Choroid plexus epithelial cell (primary cell): ENCODE measurements around the gene PRTFDC1.

Experiments
- DNase-seq: peaks from one replicate; pipeline ENCODE4 v3.0.0-alpha.2; 2010; ENCODE audit warnings: low read depth
- H3K4me3 ChIP-seq: 2 replicates; pipeline ENCODE4 v1.5.1; 2011; ENCODE audit warnings: low read depth, mild to moderate bottlenecking, control low read depth, low read length, moderate library complexity
- TF ChIP-seq, protein P1 (sequence below): conservative IDR thresholded peaks from 2 replicates; pipeline ENCODE4 v1.5.1; 2011; ENCODE audit warnings: low read depth, mild to moderate bottlenecking, control low read depth, inconsistent platforms, low read length, moderate library complexity

Gene PRTFDC1, protein sequence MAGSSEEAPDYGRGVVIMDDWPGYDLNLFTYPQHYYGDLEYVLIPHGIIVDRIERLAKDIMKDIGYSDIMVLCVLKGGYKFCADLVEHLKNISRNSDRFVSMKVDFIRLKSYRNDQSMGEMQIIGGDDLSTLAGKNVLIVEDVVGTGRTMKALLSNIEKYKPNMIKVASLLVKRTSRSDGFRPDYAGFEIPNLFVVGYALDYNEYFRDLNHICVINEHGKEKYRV

DNA sequence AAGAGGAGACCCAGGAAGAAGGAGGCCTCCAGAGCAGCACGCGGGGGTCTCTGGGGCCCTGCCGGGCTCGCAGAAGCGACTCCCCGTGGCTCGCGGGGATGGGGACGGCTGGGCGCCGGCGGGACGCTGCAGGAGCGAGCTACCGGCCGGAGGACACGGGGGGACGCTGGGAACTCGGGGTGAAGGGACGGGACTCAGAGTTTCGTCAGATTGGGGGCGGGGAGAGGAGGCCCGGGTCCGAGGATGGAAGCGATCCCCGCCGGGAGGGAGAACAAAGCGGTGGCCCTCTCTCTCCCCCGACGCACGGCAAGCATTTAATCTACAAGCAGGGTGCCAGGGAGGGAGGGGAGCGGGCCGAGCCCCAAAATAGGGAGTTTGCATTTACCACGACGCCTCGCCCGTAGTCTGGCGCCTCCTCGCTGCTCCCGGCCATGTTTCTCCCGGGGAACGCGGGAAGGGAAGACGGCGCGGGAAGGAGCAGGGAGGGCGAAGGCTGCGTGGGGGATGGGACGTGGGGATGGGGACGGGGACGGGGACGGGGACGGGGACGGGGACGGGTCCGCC, at the start of gene PRTFDC1:
TSS of gene PRTFDC1 (minus strand) at position 464 of the 564 bp plus-strand sequence. CDS start at position 433, 31 bp downstream.
- peak; percentile 33 for DNase-seq
- H3K4me3 ChIP-seq = peak within 1 kb of the TSS; percentile 61
- TF ChIP-seq, protein P1, sequence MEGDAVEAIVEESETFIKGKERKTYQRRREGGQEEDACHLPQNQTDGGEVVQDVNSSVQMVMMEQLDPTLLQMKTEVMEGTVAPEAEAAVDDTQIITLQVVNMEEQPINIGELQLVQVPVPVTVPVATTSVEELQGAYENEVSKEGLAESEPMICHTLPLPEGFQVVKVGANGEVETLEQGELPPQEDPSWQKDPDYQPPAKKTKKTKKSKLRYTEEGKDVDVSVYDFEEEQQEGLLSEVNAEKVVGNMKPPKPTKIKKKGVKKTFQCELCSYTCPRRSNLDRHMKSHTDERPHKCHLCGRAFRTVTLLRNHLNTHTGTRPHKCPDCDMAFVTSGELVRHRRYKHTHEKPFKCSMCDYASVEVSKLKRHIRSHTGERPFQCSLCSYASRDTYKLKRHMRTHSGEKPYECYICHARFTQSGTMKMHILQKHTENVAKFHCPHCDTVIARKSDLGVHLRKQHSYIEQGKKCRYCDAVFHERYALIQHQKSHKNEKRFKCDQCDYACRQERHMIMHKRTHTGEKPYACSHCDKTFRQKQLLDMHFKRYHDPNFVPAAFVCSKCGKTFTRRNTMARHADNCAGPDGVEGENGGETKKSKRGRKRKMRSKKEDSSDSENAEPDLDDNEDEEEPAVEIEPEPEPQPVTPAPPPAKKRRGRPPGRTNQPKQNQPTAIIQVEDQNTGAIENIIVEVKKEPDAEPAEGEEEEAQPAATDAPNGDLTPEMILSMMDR = peak; percentile 54

DNA sequence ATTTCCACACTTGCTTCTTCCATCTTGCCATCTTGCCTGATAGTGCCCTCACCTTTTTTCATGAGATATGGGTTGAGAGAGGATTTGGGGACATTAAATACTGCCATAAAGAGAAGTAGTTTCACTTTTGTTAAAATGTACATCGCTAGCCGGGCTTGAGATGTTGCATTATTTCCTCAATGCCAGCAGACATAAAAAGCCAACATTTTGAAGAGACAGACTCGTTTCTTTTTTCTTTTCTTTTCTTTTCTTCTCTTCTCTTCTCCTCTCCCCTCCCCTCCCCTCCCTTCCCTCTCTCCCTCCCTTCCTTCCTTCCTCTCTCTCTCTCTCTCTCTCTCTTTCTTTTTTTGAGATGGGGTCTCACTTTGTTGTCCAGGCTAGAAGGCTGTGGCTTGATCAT, 45.6 kb upstream of the PRTFDC1 start:
- TF ChIP-seq, protein P1 = no peak
- no peak for DNase-seq
- no peak overlapping the region for H3K4me3 ChIP-seq

DNA sequence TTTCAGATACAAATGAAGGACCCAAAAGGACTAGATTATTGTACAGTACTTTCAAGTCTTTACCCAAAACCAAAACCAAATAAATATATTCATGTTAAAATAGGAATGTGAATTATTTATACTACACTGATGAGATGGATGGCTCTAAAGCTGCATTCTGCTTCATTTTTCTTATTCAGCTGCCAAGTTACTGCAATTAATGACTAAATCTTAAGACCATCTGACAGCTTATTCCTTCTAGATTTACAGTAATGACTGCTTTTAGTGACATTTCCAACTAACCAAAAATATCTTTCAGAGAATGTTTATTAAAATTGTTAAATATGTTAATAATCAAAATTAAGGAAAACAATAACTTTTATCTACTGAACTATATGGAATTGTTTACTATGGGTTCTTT, 42.7 kb upstream of the PRTFDC1 start:
- no peak for DNase-seq
- TF ChIP-seq, protein P1 = no peak
- H3K4me3 ChIP-seq = no peak overlapping the region

DNA sequence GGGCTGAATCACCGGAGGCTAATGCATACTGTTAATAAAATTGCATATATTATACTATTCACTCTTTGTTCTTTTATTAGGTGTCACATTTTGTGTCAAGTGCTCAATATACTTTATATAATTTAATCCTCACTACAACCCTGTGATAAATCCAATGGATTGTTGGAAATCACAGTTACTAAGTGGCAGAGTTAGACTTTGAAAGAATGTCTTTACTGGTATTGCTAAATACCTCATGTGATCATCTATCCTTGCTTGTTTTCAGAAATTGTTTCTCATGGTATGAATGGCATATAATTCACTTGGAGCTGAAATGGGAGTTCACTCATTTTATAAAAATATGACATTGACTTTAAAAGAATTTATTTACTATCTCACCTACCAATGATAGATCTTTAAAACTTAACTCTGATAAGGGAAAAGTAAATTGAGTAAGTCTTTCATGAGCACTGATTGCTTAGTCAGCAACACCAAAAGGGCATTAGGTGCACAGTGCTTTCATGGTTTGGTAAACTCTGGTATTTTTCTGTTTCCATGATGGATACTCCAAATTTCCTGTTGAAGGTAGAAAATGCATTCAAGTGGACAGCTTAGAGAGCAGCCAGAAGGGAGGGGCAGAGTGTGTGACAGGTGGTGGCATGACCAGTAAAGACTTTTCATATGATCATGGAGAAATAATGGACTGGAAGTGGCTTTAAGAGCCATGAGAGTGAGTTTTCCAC, 41.0 kb upstream of the PRTFDC1 start:
- DNase-seq = peak; percentile 27
- TF ChIP-seq, protein P1 = no peak
- no peak overlapping the region for H3K4me3 ChIP-seq

DNA sequence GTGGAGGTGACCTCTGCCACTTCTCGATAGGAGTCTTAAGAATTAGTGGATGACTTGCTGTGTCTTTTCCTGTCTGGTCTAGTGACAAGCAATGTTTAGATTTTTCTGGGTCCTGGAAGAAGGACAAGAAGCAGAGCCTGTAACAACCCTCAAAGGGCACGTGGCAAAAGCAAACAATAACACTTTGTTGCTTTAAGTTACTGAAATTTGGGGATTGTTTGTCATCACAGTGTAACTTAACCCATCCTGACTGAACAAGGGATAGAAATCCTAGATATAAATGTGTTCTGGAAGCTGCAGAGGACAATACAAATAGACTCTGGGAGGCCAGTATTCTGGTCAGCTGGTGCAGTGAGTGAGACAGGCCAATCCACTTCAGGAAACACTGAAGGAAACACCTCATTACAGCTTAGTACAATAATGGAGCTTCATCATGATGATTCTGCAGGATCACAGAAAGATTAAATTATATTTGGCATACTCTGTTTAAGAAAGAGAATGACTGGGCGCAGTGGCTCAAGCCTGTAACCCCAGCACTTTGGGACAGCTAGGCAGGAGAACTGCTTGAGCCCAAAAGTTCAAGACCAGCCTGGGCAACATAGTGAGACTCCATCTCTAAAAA, 40.2 kb upstream of the PRTFDC1 start:
- no peak overlapping the region for H3K4me3 ChIP-seq
- no peak for DNase-seq
- TF ChIP-seq, protein P1 = no peak

DNA sequence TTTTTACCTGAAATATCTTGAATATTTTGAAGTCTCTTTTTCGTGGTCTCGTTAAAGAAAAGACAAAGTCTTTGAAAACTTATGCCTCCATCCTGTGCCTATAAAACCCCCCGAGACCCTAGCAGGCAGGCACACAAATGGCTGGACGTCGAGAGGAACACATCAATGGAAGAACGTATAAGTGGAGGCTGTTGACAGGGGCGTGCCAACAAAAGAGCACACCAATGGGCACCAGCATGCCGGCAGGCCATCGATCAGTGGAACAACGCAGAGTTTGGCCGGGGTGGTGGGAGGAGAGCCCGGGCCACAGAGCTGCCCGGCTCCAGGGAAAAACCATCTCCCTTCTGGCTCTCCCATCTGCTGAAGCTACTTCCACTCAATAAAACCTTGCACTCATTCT, 38.9 kb upstream of the PRTFDC1 start:
- no peak for DNase-seq
- TF ChIP-seq, protein P1 = no peak
- no peak overlapping the region for H3K4me3 ChIP-seq
